Lung (tissue), 12 donors: ENCODE measurements around the gene RABGAP1. TPM values are rescaled to one million over a fixed set of nuclear protein-coding genes. Genes with fewer than 3 reads are reported as not detected.

Experiments used
- ATAC-seq: fragments of 200-7000 bp; cut with Tn5 transposase; one replicate; pipeline ENCODE4 v1.9.1; 2020; ENCODE audit warnings: moderate number of reproducible peaks; ENCODE audit not compliant: insufficient read depth, low FRiP score
- DNase-seq, 3 donors: peaks; one replicate each; pipeline ENCODE4 v3.0.0-alpha.2; 2013 to 2017
- H3K27ac ChIP-seq, 2 donors: one replicate each; pipeline ENCODE4 v1.5.1; 2013; ENCODE audit warnings: mild to moderate bottlenecking in 2 of 2, moderate library complexity in 2 of 2, control low read depth in 1 of 2, inconsistent platforms in 1 of 2, low read depth in 1 of 2, low read length in 1 of 2
- H3K27me3 ChIP-seq, 3 donors: one replicate each; pipeline ENCODE4 v1.5.1; 2013; ENCODE audit warnings: low read length in 2 of 3; ENCODE audit not compliant: control insufficient read depth in 3 of 3, insufficient read depth in 3 of 3
- H3K36me3 ChIP-seq, 4 donors: one replicate each; pipeline ENCODE4 v1.5.1; 2013; ENCODE audit warnings: low read length in 4 of 4, mild to moderate bottlenecking in 1 of 4, moderate library complexity in 1 of 4; ENCODE audit not compliant: control insufficient read depth in 4 of 4, insufficient read depth in 4 of 4
- H3K4me1 ChIP-seq, 5 donors: one replicate each; pipeline ENCODE4 v1.5.1; 2013; ENCODE audit warnings: low read length in 5 of 5, mild to moderate bottlenecking in 2 of 5, moderate library complexity in 1 of 5; ENCODE audit not compliant: control insufficient read depth in 5 of 5, insufficient read depth in 5 of 5
- H3K4me3 ChIP-seq: one replicate; pipeline ENCODE4 v1.5.1; 2013; ENCODE audit warnings: mild to moderate bottlenecking, control low read depth, moderate library complexity
- H3K9ac ChIP-seq, 2 donors: one replicate each; pipeline ENCODE4 v1.5.1; 2013; ENCODE audit warnings: low read length in 2 of 2, control low read depth in 1 of 2; ENCODE audit not compliant: insufficient read depth in 1 of 2
- H3K9me3 ChIP-seq, 4 donors: one replicate each; pipeline ENCODE4 v1.5.1; 2013; ENCODE audit warnings: low read length in 3 of 4, mild to moderate bottlenecking in 1 of 4, moderate library complexity in 1 of 4; ENCODE audit not compliant: control insufficient read depth in 4 of 4, insufficient read depth in 3 of 4
- CTCF ChIP-seq: IDR thresholded peaks from 2 replicates; pipeline ENCODE4 v1.5.1; 2012; ENCODE audit warnings: mild to moderate bottlenecking; ENCODE audit errors: control extremely low read depth, extremely low read depth
- WGBS, 2 donors: extraction: QIAGEN DNeasy Blood & Tissue Kit; methylation state at CpG; one replicate each; pipeline ENCODE4 v1.1.7; 2013; 5-methylcytosine and 5-hydroxymethylcytosine counted together
- polyA plus RNA-seq, 2 donors: library from polyadenylated mRNA; stranded (reverse); fragments of 200-250 nt; gene quantifications; one replicate each; pipeline ENCODE4 v1.2.1, GENCODE V29; 2013
- total RNA-seq, 2 donors: library from RNA; depleted of rRNA in 1 of 2; stranded (reverse); fragments of >200 nt in 1 of 2; gene quantifications; one replicate each; pipeline ENCODE4 v1.2.1, GENCODE V29; 2014 to 2021
- donor health status: control.
- donor health status: control.
- donor health status: Bipolar disorder and iron deficiency.
- donor health status: healthy.
- donor health status: DM: yes; HTN: yes; CAD: no.

The RABGAP1 gene
- total and polyA plus RNA-seq, 4 donors, result 9.6 to 103 (median 34.9) TPM

GRCh38 chr9:123053046-123053445 lies 112.2 kb downstream of the RABGAP1 start:
- no peak for TF ChIP-seq CTCF
- no peak for ATAC-seq
- peaks cover 0 to 3% (median 2%) of the 10 kb centered on the region in 4 donors for H3K36me3 ChIP-seq
- H3K9me3 ChIP-seq, result no peaks in the 10 kb centered on the region
- H3K4me1 ChIP-seq, result peaks cover 0 to 21% (median 8%) of the 10 kb centered on the region in 5 donors
- H3K27ac ChIP-seq, result no peak overlapping the region
- no peak overlapping the region for H3K4me3 ChIP-seq
- no peaks in the 10 kb centered on the region for H3K27me3 ChIP-seq
- no peak for DNase-seq
- no peak overlapping the region for H3K9ac ChIP-seq

GRCh38 chr9:123053711-123054110 lies 112.9 kb downstream of the RABGAP1 start:
- H3K4me3 ChIP-seq, result no peak overlapping the region
- H3K9me3 ChIP-seq, result no peaks in the 10 kb centered on the region
- no peak overlapping the region for H3K9ac ChIP-seq
- 11 to 26% methylated on average over 2 of the region's 2 CpGs for WGBS, 2 donors
- peaks cover 0 to 3% (median 2%) of the 10 kb centered on the region in 4 donors for H3K36me3 ChIP-seq
- DNase-seq (no peak), ATAC-seq (no peak)
- peaks cover 0 to 14% (median 7%) of the 10 kb centered on the region in 5 donors for H3K4me1 ChIP-seq
- H3K27ac ChIP-seq, result no peak overlapping the region
- no peak for TF ChIP-seq CTCF
- H3K27me3 ChIP-seq, result no peaks in the 10 kb centered on the region

GRCh38 chr9:123058834-123059233 lies 118.0 kb downstream of the RABGAP1 start:
- ATAC-seq, result peak; percentile 64
- WGBS, 2 donors, result 67 to 81% methylated on average over 1 of the region's 1 CpG
- DNase-seq, result no peak
- Histone ChIP-seq H3K9me3 (no peaks in the 10 kb centered on the region), H3K9ac (no peak overlapping the region), H3K4me1 (peaks cover under 1 to 7% (median 2%) of the 10 kb centered on the region in 5 donors), H3K36me3 (peaks cover 0 to 5% (median 2%) of the 10 kb centered on the region in 4 donors), H3K27ac (no peak overlapping the region), H3K27me3 (no peaks in the 10 kb centered on the region), H3K4me3 (no peak overlapping the region)
- no peak for TF ChIP-seq CTCF
